HTERT RPE-1 (cell line): ENCODE results near the gene INSYN1.
"Not testable (repeated sequence)": the region's sequence is repeated elsewhere in the genome, so short reads cannot be mapped to it uniquely, and the experiment has no call there.

ENCODE experiments used
- in situ Hi-C: fragments of 300-500 bp; cut with MboI; formaldehyde crosslinking; loops from 4 replicates; pipeline ENCODE4 v1.14.3; 2020; ENCODE audit warnings: low sequenced_read_pairs

INSYN1 gene

DNA sequence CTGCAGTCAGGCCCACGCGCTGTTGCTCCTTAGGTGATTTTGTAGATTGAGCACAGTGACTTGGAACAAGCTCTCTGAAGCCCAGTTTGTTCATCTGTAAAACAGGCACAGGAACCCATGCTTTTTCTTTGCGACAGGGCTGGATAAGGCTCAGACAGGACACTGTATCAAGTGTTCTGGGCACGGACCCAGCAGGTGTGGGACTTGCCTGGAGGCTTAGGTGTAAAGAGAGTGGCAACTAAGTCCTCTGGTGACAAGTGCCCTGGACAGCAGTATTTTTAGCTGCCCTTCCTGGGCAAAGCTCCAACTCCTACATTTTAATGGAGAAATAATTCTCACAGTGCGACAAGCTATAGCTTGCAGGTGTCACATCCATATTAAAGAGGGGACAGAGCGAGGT lies 36.7 kb downstream of the INSYN1 start:
- in situ Hi-C loops, result no loop called here

DNA sequence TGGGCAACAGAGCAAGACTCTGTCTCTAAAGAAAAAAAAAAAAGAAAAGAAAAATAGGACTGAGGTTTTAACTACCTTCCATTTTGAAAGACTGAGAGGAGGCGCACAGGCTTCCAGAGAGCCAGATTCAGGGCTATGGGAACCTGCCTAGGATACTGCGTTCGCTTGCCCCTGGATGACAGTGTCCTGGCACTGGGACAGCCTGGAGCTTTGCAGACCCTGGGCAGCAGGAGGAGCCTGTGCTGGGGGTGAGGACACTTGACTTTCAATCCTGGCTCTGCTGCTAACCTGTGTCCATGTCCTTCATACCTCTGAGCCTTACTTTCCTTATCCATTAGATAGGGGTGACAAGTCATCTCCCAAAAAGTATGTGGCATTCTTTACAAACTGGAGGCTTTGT lies 37.7 kb downstream of the INSYN1 start:
- in situ Hi-C loops, result no loop called here

- in situ Hi-C loops, result no loop called here
These were observed 38.4 kb downstream of the INSYN1 start for GRCh38 chr15:73714695-73715301.

GRCh38 chr15:73712107-73712506 lies 41.0 kb downstream of the INSYN1 start:
- in situ Hi-C loops, result no loop called here

DNA sequence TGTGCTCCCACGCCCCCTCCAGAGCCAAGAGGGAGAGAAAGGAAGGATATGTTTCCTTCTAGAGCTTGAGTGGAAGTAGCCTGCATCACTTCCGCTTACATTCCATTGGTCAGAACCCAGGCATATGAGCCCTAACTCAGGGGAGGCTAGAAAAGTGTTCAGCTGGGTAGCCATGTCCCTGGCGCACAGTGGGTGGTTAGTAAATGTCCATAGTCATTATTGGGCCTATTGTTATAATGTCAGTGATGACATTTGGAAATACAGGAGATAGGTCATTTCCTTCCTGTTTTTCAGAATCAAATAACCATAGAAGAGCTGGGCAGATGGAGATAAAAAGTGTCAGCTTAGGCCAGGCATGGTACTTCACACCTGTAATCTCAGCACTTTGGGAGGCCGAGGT lies 41.6 kb downstream of the INSYN1 start:
- in situ Hi-C loops, result no loop called here

DNA sequence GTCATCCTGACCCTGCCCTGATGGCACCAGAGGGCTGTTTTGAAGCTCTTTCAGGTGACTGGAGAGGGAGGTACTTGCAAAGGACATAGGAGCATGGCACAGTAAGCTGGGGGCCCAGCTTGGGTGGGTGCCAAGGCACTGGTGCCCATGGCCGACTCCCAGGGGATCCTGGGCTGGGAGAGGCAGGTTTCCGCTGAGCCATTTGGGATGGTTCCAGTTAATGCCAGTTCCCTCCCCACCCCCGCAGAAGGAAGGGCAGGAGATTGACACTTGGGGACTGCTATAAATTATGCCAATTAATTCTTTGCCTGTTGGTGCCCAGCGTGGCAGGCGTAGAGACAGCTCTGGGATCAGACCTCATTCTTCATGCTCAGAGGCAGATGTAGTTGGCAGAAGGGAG lies 42.8 kb downstream of the INSYN1 start:
- in situ Hi-C loops, result no loop called here

DNA sequence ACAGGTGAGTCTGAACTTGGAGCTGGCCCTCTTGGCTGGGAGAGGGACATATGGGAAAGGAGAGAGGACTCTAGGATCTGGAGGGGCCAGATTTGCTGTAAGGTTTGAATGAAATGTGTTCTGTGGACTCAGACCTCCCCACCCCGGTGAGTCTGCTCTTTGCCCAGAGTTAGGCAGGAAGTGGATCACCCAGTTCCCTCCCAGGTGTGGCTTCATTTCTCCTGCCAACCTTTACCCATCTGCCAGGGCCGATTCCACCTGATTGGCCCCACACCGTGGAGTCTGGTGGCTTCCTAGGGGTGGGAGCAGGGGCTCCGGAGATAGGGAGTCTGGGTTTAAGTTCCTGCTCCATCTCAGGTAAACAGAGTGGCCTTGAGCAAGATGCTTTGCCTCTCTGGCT lies 43.5 kb downstream of the INSYN1 start:
- in situ Hi-C loops, result no loop called here

- in situ Hi-C loops, result no loop called here
These were observed 43.9 kb downstream of the INSYN1 start for GRCh38 chr15:73709241-73709640.

- in situ Hi-C loops, result no loop called here
These were observed 44.5 kb downstream of the INSYN1 start for GRCh38 chr15:73708691-73709090.

DNA sequence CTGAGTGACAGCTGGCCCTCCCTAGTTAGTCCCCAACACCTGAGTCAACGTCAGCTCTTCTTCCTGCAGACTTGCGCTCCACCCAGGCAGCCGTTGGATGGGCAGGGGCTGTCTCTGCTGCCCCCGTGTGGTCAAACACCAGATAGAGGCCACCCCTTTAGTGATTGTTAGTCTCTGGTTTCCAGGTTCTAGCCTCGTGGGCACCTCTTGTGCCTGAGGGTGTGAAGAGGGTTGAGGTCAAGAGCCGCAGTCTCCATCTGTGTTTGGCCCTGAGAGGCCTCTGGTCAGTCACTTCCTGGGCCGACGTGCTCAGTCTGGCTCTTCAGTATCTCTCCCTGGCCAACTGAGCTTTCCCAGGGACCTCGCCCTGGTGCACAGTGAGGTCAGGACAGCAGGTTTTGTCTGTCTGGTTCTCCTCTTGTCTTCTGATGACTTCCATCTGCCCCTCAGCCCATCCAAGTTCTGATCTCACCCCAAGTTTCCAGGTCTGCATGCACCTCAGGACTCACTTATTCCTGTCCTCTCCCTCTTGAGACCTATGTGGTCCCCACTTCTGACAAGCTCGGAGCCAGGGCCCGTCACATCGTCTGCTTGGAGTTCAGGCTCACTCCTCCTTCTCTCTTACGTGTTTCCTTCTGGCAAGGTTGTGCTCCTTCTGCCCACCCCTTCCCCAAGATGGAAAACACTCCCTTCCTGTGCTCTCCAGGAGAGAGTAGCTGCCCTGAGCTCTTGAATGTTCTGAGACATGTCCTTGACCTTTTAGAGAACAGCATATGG lies 48.1 kb downstream of the INSYN1 start:
- in situ Hi-C loops, result no loop called here

GRCh38 chr15:73704142-73704868 lies 48.8 kb downstream of the INSYN1 start:
- in situ Hi-C loops, result not testable (repeated sequence)

- in situ Hi-C loops, result not testable (repeated sequence)
These were observed 49.5 kb downstream of the INSYN1 start for GRCh38 chr15:73703601-73704000.

DNA sequence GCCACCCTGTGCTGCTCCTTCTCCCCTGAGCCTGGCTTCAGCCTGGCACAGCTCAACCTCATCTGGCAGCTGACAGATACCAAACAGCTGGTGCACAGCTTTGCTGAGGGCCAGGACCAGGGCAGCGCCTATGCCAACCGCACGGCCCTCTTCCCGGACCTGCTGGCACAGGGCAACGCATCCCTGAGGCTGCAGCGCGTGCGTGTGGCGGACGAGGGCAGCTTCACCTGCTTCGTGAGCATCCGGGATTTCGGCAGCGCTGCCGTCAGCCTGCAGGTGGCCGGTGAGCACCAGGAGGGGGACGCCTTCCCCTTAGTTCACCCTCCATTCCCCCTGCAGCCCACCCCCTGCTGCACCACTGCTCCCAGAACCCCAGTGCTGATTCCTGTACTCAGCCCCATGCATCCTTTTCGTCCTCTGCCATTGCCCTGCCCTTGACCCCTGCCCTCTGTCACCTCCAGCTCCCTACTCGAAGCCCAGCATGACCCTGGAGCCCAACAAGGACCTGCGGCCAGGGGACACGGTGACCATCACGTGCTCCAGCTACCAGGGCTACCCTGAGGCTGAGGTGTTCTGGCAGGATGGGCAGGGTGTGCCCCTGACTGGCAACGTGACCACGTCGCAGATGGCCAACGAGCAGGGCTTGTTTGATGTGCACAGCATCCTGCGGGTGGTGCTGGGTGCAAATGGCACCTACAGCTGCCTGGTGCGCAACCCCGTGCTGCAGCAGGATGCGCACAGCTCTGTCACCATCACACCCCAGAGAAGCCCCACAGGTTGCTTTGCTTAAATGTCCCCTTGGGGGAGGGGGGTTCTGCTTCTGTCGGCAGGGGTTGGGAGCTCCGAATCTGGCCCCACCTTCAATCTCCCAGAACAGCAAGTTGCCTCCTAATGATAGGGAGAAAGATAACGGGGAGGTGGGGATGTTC lies 50.6 kb downstream of the INSYN1 start:
- in situ Hi-C loops, result not testable (repeated sequence)

GRCh38 chr15:73700041-73700842 lies 52.9 kb downstream of the INSYN1 start:
- in situ Hi-C loops, result no loop called here

- in situ Hi-C loops, result no loop called here
These were observed 53.7 kb downstream of the INSYN1 start for GRCh38 chr15:73699249-73700040.

DNA sequence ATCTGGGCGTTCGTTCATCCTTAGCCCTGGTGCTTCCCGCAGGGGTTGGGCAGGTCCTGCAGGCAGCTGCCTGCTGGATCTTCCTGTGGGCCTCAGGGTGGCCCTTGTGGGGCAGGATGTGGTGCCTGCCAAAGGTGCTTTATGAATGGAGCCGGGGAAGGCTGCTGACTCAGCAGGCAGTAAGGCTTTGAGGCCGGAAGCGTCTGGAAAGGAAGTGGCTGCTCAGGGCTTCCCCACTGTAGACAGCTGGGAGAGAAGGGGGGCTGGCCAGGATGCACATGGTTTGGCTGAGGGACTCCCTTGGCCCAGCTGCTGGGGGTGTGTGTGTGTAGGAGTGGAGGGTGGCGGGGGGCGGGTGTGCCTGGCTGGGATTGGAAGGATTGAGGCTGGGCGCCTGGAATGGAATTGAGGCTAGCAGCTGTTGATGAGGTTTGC lies 56.1 kb downstream of the INSYN1 start:
- in situ Hi-C loops, result no loop called here

DNA sequence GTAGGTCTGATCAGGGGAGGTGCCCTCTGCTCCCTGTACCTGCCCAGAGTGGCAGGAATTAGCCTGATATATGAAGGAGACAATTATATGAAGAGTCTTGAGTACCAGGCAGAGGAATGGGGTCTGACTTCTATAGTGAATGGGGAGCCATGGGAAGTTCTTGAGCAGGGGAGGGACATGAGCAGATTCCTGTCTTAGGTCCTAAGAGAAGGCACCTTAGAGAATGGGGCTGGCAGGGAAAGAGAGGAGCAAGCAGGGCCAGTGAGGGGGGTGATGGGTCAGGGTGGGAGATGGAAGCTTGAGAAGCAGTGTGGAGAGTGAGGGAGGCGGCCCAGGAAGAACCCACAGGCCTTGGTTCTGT lies 56.5 kb downstream of the INSYN1 start:
- in situ Hi-C loops, result no loop called here

DNA sequence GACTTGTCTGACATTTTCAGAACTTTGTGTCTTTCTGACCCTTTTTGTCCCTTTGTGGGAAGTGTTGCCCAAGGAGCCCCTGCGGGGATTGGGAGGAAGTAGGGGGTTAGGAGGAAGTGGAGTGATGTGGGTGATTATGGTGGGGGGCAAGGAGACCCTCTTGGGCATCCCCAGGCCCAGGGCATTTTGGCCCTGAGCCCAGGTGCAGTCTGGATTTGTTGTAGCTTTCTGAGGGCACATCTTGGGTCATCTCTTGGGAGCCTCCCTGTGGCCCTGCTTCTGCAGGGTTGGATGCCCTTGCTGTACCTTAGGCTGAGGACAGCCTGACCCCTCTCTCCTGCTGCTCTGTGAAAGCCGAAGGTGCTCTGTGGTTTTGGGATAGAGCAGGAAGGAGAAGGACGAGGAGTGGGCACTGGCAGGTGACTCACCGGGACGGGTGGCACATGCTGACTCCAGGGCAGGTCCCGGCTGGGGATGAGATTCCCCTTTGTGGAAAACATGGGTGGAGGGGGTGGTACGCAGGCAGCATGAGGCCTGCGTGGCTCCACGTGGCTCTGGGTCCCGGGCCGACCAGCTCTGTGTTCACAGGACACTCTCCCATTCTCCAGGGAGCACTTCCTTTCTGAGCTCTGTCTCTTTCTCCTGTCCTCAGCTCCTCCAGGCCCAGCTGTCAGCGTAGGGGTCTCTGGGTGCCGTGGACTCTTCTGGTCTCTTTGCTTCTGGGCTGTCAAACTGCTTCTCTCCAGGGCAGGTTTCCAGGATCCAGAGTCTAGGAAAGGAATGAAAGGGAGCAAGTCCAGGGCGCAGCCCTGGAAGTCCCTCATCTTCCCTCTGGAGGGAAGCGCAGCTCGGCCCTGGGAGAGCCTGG lies 57.1 kb downstream of the INSYN1 start:
- in situ Hi-C loops, result no loop called here
